C1 segment of cervical spinal cord (tissue), 14 donors: ENCODE data around the gene OR2S2.
A peak's percentile ranks its signal among the peaks of the same experiment; 100 is the strongest.

Source experiments
- DNase-seq, 14 donors: peaks; one replicate each; lab custom pipeline; 2025; lab: John Stamatoyannopoulos, UW

OR2S2 gene

DNA sequence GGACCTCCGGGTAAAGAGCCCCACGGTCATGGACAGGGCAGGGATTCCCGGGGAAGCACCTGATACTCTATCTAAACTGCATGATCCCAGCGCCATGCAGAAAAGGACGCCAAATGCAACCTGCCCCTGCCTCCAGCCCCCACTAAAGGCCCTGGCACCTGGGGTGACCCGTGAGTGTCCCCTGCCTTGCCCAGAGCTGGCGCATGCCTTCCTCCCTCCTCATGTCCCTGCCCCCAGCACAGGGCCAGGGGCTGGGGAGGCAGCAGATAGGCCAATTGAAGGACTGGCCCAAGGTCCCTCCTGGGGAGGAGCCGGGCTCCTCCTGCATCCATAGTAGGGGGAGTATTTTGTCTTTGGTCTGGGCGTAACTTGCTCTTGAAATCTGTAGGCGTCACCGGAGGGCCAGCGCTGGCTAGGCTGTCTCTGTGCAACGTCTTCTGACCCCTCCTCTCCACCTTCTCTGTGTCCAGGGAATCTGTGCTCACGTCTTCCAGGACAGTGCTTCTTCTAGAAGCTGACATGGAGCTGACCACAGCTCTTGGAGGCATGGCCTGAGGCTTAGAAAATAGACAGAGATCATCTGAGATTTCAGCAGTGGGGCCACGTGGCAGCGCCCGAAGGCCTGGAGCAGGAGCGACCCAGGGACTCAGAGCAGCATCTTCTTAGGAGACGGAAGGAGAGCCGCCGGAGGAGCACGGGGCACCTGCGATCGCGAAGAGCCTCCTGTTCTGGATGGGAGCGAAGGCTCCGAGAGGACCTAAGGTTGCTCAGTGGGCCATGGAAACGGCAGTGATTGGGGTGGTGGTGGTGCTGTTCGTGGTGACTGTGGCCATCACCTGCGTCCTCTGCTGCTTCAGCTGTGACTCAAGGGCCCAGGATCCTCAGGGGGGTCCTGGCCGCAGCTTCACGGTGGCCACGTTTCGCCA lies 48.0 kb downstream of the OR2S2 start:
- DNase-seq: no peak

DNA sequence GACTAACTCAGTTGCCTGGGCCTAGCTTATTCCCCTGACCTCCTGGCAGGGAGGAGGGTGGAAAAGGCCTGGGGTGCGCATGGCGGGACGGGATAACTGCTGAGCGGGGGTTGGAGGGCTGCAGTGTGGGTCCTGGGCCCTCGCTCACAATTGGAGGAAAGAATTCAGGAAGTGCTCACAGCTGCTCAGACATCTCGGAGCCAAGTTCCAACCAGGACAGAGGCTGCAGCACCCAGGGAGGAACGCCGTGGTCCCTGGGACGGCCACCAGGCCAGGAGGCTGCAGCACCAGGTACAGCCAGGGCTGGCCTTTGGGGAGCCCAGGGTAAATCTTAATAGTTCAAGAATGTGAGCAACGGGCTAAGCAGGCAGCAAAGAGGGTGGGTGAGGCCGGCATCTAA lies 48.7 kb downstream of the OR2S2 start, which contains the start of gene SPAAR:
TSS of gene SPAAR (plus strand) at position 217 of the 400 bp plus-strand sequence. CDS start 974 bp downstream, outside the sequence.
- no peak for DNase-seq

DNA sequence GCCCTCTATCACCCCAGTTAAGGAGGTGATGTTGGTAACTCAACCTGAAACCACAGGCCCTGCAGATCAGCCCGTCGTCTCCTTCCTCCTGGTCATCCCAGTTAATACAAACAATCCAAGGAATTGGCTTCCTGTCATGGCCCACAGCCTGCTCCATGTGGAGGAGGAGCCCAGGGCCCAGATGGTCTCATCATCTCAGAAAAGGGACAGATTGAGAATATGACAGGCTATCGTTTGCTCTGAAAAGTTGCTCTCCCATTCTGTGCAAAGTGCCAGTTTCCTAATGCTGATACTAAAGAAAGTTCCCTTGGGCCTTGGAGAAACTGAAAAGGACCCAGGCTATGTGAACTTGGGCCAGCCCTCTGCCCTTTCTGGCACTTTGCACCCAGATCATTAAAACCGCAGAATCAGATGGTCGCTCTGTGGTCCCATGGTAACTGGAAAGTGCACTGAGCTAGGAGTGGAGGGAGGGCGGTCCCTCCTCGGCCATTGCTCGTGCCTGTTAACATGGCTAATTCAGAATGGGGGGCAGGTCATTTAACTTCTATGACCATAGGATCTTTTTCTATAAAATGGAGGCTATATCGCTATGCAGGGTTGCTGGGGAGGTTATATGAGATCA lies 49.3 kb downstream of the OR2S2 start:
- peak in 2 of 14 donors; percentile 66 to 93 for DNase-seq

DNA sequence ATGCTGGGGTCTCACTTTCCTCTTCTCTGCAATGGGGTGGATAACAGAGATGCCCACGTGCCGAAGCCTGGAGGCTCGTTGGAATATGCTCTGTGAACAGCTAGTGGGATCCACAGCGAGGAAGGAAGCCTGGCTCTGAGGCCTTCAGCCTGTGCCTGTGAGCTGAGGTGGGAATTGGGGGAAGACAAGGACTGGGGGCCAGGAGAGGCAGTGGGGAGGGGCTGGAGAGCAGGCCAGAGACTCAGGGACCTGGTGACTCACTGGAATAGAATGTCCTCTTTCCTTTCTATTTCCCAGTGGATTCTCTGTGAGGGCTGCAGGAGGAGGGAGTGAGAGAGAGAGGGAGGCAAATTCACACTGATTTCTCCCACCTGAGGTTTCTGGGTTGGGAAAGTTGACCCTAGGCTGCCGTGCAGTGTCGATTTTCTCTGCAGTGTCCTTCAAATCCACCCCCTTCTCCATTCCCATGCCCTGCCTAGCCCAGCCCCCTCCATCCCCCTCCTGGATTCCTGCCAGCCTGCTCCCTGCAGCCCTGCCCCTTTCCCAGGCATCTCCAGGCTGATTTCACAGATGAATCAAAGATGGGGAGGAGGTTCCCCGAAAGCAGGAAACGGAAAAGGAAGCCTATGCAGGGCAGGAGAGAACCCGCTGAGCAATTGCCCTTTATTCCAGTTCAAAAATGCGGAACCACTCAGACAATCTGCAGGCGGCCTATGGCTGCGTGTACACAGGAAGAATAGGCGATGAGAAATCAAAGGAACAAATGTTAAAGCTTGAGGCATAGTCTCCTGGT lies 50.0 kb downstream of the OR2S2 start:
- DNase-seq: peak in 6 of 14 donors; percentile 13 to 89 (median 28)
